HG02759 (cell line): ENCODE results near the gene CHAC2.
"Not testable (repeated sequence)": the region's sequence is repeated elsewhere in the genome, so short reads cannot be mapped to it uniquely, and the experiment has no call there.

Experiments used
- ATAC-seq: cut with Tn5 transposase; IDR thresholded peaks from one replicate; pipeline ENCODE4 v1.9.1; 2021; ENCODE audit warnings: mild to moderate bottlenecking, moderate library complexity; ENCODE audit not compliant: unreplicated experiment

The CHAC2 gene

GRCh38 chr2:53777134-53777533 lies 9.5 kb downstream of the CHAC2 start:
- no peak for ATAC-seq

GRCh38 chr2:53778536-53779162 lies 11.0 kb downstream of the CHAC2 start:
- ATAC-seq: no peak

- no peak for ATAC-seq
Measured at GRCh38 chr2:53780056-53780455, 12.5 kb downstream of the CHAC2 start.

GRCh38 chr2:53782676-53783075 lies 15.1 kb downstream of the CHAC2 start:
- ATAC-seq: no peak

GRCh38 chr2:53784436-53784835 lies 16.8 kb downstream of the CHAC2 start:
- ATAC-seq: no peak

- ATAC-seq: no peak
Measured at GRCh38 chr2:53785366-53785765, 17.8 kb downstream of the CHAC2 start.

- ATAC-seq: peak; percentile 11
Measured at GRCh38 chr2:53786352-53786704, 18.7 kb downstream of the CHAC2 start.

GRCh38 chr2:53786705-53787613 lies 19.4 kb downstream of the CHAC2 start, which contains the start of the genes ASB3 and ERLEC1:
Gene ASB3, minus strand, starts transcription at chr2:53786953. Its CDS starts 21,381 bp downstream, at chr2:53765572.
Gene ERLEC1, plus strand, starts transcription at chr2:53787044. Its CDS starts 167 bp downstream, at chr2:53787211.
- ATAC-seq: peak; percentile 97

- peak; percentile 1 for ATAC-seq
Measured at GRCh38 chr2:53787614-53788289, 20.1 kb downstream of the CHAC2 start.

GRCh38 chr2:53793261-53793660 lies 25.7 kb downstream of the CHAC2 start:
- no peak for ATAC-seq

- no peak for ATAC-seq
Measured at GRCh38 chr2:53793821-53794220, 26.2 kb downstream of the CHAC2 start.

GRCh38 chr2:53801547-53801946 lies 33.9 kb downstream of the CHAC2 start:
- no peak for ATAC-seq

- no peak for ATAC-seq
Measured at GRCh38 chr2:53802617-53803151, 35.1 kb downstream of the CHAC2 start.

- no peak for ATAC-seq
Measured at GRCh38 chr2:53811601-53812000, 44.0 kb downstream of the CHAC2 start.

GRCh38 chr2:53813151-53813550 lies 45.5 kb downstream of the CHAC2 start:
- ATAC-seq: no peak

- no peak for ATAC-seq
Measured at GRCh38 chr2:53818854-53819435, 51.3 kb downstream of the CHAC2 start.

GRCh38 chr2:53819634-53820033 lies 52.0 kb downstream of the CHAC2 start:
- no peak for ATAC-seq

GRCh38 chr2:53820048-53820447 lies 52.4 kb downstream of the CHAC2 start:
- ATAC-seq: no peak

GRCh38 chr2:53820711-53821110 lies 53.1 kb downstream of the CHAC2 start:
- no peak for ATAC-seq

- ATAC-seq: no peak
Measured at GRCh38 chr2:53821810-53822209, 54.2 kb downstream of the CHAC2 start.

GRCh38 chr2:53823639-53824038 lies 56.0 kb downstream of the CHAC2 start:
- not testable (repeated sequence) for ATAC-seq
